Head of caudate nucleus (tissue), 42 donors: ENCODE results near the gene TAP2.

Source experiments
- DNase-seq, 42 donors: peaks; one replicate each; pipeline versions ENCODE4 v3.0.0 to v3.0.0-alpha.2; 2020 to 2021; ENCODE audit warnings: mixed read lengths in 7 of 42
- intact Hi-C: fragments of 100-400 bp; cut with DNase I; formaldehyde crosslinking; loops from one replicate; pipeline ENCODE4 v1.15.0; 2022

The TAP2 gene

GRCh38 chr6:32840604-32841246 lies 2.2 kb upstream of the TAP2 start:
- intact Hi-C loops: no loop called here
- DNase-seq: no peak

GRCh38 chr6:32839356-32839755 lies 817 bp upstream of the TAP2 start:
- DNase-seq: no peak

GRCh38 chr6:32837651-32838113 lies 857 bp downstream of the TAP2 start:
- intact Hi-C loops: no loop called here
- DNase-seq: peak in 3 of 42 donors; percentile 4 to 20 (median 20)

More at GRCh38 chr6:32839356-32839755, 817 bp upstream of the TAP2 start:
- intact Hi-C loops: no loop called here

GRCh38 chr6:32836873-32837272 lies 1.7 kb downstream of the TAP2 start:
- DNase-seq: no peak
- intact Hi-C loops: no loop called here

GRCh38 chr6:32835167-32835893 lies 3.2 kb downstream of the TAP2 start:
- DNase-seq: no peak
- intact Hi-C loops: no loop called here

- intact Hi-C loops: no loop called here
- DNase-seq: no peak
Measured at GRCh38 chr6:32833664-32834063, 4.9 kb downstream of the TAP2 start.

- intact Hi-C loops: no loop called here
- DNase-seq: no peak
Measured at GRCh38 chr6:32832535-32832934, 6.0 kb downstream of the TAP2 start.

- DNase-seq: no peak
- intact Hi-C loops: no loop called here
Measured at GRCh38 chr6:32830936-32831335, 7.6 kb downstream of the TAP2 start.

GRCh38 chr6:32830017-32830416 lies 8.5 kb downstream of the TAP2 start:
- intact Hi-C loops: no loop called here
- DNase-seq: no peak

GRCh38 chr6:32829495-32829894 lies 9.0 kb downstream of the TAP2 start:
- intact Hi-C loops: no loop called here
- no peak for DNase-seq

- no peak for DNase-seq
Measured at GRCh38 chr6:32827025-32827424, 11.5 kb downstream of the TAP2 start.

GRCh38 chr6:32825966-32826365 lies 12.6 kb downstream of the TAP2 start:
- peak in 5 of 42 donors; percentile 23 to 50 (median 36) for DNase-seq
- intact Hi-C loops: no loop called here

More at GRCh38 chr6:32827025-32827424, 11.5 kb downstream of the TAP2 start:
- intact Hi-C loops: no loop called here

GRCh38 chr6:32819729-32820128 lies 18.8 kb downstream of the TAP2 start:
- intact Hi-C loops: no loop called here
- DNase-seq: no peak

- DNase-seq: no peak
- intact Hi-C loops: no loop called here
Measured at GRCh38 chr6:32818867-32819266, 19.7 kb downstream of the TAP2 start.

- intact Hi-C loops: no loop called here
- DNase-seq: no peak
Measured at GRCh38 chr6:32816746-32817204, 21.8 kb downstream of the TAP2 start, which contains the start of gene HLA-DOB. Gene HLA-DOB (minus strand): TSS chr6:32817002. CDS start chr6:32816951, 51 bp downstream.

GRCh38 chr6:32815996-32816395 lies 22.5 kb downstream of the TAP2 start:
- no peak for DNase-seq
- intact Hi-C loops: no loop called here

- no peak for DNase-seq
- intact Hi-C loops: no loop called here
Measured at GRCh38 chr6:32815115-32815514, 23.4 kb downstream of the TAP2 start.

GRCh38 chr6:32814145-32814544 lies 24.4 kb downstream of the TAP2 start:
- DNase-seq: no peak
- intact Hi-C loops: no loop called here

GRCh38 chr6:32809171-32809570 lies 29.4 kb downstream of the TAP2 start:
- DNase-seq: no peak
- intact Hi-C loops: no loop called here

- intact Hi-C loops: no loop called here
- no peak for DNase-seq
Measured at GRCh38 chr6:32807020-32807580, 31.4 kb downstream of the TAP2 start.
